Frontal cortex (tissue), 4 donors: Measurements from ENCODE around the gene SCYL3. TPM values are rescaled to one million over a fixed set of nuclear protein-coding genes. Genes with fewer than 3 reads are reported as not detected.

ENCODE experiments used
- DNase-seq, 2 donors: peaks; one replicate each; pipeline ENCODE4 v3.0.0; 2012; ENCODE audit warnings: low spot score in 2 of 2
- FAIRE-seq: peaks from 2 replicates; lab custom pipeline; 2012; peaks lifted over from hg19 to GRCh38; lab: Jason Lieb, UNC
- total RNA-seq: library from RNA; depleted of rRNA; stranded (reverse); fragments of >200 nt; gene quantifications from one replicate; pipeline ENCODE4 v1.2.3, GENCODE V29; 2014
- donor health status: control.
- donor health status: control.
- donor health status: control.

SCYL3 gene
- total RNA-seq, 1 donor from 2014 or later = 11.0 TPM

GRCh38 chr1:169900571-169900970, 6.9 kb upstream of the SCYL3 start:
- DNase-seq = no peak
- FAIRE-seq = no peak

GRCh38 chr1:169899519-169900217, 6.0 kb upstream of the SCYL3 start:
- DNase-seq (no peak), FAIRE-seq (no peak)

GRCh38 chr1:169896013-169896412, 2.3 kb upstream of the SCYL3 start:
- FAIRE-seq (no peak), DNase-seq (no peak)

DNA sequence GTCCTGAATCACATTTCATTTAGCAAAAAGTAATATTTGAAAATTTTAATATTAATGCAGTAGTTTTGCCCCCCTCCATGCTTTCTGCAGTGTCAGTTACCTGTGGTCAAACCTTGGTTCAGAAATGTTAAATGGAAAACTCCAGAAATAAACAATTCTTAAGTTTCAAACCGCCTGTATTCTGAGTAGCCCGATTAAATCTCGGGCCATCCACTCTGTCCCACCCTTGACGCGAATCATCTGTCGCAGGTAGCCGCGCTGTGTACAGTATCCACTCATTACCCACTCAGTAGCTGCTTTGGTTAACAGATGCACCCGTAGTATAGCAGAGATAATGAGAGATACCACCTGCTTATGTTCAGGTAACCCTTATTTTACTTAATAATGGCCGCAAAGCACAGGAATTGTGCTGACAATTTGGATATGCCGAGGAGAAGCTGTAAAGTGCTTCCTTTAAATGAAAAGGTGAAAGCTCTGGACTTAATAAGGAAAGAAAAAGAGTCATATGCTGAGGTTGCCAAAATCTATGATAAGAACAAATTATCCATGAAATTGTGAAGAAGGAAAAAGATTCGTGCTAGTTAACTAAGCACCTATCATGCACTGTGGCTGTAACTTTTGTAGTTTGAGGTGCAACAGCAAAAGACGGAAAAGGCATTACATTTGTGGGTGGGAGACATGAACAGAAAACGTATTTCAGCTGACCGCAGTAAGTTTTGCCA, 889 bp upstream of the SCYL3 start:
- FAIRE-seq = no peak
- no peak for DNase-seq

- FAIRE-seq (no peak), DNase-seq (no peak)
Observed at GRCh38 chr1:169892927-169893644, 610 bp downstream of the SCYL3 start.

DNA sequence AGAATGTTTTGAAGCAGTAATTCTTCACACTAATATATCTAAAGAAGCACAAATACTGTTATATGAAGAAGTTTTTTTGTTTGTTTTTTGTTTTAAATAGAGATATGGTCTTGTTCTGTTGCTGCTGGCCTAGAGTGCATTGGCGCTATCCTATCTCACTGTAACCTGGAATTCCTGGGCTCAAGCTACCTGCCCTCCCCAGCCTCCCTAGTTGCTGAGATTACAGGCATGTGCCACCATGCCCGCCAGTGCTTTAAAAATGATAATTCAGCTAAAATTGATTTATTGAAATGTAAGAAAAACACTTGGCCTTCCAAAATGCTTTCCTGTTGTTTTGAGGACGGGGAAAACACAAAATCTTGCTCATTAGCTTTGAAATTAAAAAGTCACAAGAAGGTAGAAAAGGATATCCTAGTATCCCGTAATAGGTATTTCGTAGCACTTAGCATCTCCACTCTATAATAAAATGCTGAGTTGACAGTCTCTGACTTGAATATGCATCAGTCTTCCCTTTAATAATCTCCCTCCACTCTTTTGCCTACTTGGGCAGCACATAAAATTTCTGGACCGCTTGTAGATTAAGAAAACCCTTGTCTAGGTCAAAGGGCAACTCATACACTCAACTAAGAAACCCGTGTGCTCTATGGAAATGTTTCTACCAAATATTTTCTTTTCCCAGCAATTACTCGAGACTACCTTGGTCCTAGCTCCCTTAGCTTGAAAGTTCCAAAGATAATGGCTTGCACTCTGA, 1.3 kb downstream of the SCYL3 start:
- FAIRE-seq = no peak
- no peak for DNase-seq

DNA sequence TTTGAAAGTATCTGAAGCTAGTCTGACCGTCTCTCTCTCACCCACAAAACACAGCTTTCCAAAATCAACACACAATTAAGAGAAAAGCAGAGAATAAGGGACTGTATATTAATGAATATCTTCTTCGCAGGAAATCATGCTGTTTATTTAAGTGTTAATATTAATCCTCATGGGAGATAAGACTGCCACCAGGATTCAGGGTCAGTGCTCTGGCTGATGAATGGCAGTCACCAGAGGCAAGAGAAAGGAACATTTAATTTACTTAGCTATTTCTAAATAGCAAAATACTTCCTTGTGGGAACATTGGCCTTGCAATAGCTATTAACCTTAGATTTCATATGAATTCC, 2.2 kb downstream of the SCYL3 start:
- DNase-seq = no peak
- FAIRE-seq = no peak

DNA sequence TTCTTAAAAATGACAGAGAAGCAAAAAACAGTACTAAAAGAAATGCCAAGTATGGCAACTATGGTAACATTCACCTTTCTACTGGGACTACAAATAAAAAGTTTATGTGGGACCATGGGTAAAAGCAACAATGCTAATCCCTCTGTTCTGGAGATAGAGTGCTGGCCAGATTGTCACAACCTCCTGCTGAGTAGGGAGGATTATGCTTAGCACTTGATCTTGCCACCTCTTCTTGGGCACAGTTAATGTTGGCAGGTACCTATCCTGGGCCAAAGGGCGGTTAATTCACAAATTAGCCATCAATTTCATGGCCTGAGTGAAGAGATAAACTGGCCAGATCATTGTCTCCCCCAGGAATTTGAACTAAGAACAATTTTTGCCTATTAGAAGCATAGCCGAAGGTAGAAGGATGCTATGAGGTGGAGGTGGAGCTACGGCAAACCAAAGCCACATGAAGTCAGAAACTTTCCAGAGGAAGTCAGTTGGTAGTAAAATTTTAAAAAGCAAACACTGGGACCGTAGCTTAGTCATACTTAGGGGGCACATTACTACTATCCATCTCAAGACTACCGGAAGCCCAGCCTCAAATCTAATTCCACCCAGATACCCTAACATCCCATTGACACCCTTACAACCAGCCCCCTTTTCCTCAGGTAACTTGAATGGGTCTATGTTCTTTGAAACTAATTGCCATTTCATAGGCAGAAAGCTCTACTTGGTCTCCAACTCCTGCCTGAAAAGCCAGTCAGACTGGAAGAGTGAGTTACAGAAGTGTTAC, 2.7 kb downstream of the SCYL3 start:
- DNase-seq = no peak

GRCh38 chr1:169889871-169890270, 3.8 kb downstream of the SCYL3 start:
- FAIRE-seq = no peak
- no peak for DNase-seq

More for the DNA sequence above, 2.7 kb downstream of the SCYL3 start:
- no peak for FAIRE-seq

DNA sequence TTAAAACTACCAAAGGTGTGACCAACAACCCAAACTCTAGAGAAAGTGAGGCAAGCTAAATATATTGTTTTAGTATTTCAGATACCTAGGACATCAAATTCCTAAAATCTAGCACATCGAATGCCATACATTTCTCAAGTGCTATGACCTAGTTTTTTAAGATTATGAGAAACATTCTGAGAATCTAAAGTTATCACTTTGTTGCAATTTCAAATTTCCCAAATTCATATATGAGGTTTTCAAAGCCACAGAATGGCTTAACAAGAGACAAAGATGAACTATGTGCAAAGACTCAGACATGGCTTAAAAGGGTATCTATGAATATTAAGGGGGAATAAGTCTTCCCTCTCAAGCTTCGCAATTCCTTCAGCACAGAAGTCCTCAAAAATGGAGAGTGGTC, 6.8 kb downstream of the SCYL3 start:
- DNase-seq (no peak), FAIRE-seq (no peak)

- DNase-seq = no peak
- no peak for FAIRE-seq
Observed at GRCh38 chr1:169886422-169886821, 7.3 kb downstream of the SCYL3 start.

- FAIRE-seq = no peak
Observed at GRCh38 chr1:169885207-169885606, 8.5 kb downstream of the SCYL3 start.

GRCh38 chr1:169884634-169885033, 9.1 kb downstream of the SCYL3 start:
- FAIRE-seq (no peak), DNase-seq (no peak)

More at GRCh38 chr1:169885207-169885606, 8.5 kb downstream of the SCYL3 start:
- DNase-seq = no peak

- no peak for FAIRE-seq
Observed at GRCh38 chr1:169882039-169882511, 11.6 kb downstream of the SCYL3 start.

DNA sequence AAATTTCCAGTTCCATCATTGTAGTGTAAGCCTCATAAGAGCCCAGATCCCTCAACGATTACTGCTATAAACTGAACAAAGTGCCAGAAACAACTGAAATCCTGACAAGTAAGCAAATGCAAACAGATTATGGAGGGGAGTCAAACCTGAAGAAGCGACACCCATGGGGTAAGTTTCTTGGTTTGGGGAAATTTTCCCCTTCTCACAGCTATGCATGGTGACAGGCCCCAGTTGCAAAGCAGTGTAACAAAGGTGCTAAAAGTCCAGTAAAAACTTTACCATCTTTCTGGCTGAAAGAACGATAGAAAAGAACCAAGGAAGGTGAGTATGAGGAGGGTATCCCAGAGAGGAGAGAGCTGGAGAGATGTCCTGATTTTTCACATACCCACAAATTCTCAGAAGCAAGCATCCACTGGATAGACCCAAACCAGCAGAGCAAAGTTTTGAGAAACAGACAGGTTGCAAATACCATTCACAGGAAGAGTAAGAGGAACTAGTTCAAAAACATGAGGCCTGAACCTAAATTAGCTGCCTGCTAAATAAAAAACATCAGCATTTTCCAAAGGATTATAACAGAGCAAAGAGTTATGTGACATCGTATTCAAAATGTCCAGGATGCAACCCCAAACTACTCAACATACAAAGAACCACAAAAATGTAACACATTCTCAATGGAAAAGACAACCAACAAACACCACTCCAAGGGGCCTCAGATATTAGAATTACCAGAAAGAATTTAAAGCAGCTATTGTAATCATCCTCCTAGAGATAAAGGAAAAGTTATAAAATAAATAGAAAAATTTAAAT, 14.5 kb downstream of the SCYL3 start:
- DNase-seq = no peak
- FAIRE-seq = no peak

More at GRCh38 chr1:169882039-169882511, 11.6 kb downstream of the SCYL3 start:
- no peak for DNase-seq

DNA sequence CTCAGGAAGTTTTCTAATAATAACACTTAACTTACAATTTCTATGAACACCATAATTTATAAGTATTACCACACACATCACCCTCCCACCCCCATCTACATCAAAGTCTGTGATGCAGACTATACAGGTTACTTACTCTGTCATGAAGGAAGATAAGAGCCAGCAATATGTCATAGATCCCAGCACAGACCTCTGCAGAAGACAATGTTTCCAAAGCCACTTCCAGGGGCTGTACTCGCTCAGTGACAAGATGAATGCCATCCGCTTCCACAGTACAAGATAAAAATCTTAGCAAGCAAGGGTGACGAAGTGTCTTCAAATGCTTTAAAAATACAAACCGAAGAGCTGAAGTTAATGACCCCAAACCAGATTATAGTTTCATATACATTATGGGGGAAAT, 15.2 kb downstream of the SCYL3 start:
- DNase-seq (no peak), FAIRE-seq (no peak)

DNA sequence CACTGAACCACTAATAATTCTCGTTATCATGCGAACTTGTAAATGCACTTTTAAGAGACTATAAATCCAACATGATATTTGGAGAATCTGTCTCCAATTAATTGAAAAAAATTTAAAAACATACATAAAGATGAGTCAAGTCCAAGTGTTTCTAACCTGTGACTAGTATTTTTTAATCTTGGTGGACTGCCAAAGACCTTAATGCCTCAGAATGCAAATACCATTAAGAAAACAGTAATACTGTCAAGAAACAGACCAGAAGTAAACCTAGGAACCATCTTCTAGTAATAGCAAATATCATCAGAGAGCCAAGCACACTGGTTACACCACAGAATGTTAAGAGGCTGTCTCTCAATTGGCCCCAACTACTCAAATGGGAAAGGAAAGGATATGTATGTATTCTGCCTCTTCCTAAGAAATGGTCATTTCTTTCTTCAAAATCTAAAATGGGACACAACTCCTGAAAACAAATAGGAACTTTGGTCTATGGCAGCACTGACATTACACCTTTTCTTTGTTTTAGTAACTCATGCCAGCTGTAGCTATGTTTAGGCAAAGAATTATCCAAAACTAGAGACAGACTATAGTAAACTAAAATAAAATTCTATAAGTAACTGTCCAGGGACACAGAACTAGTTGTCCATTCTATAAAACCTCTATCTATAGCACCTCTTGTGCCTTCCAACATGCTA, 15.8 kb downstream of the SCYL3 start:
- no peak for FAIRE-seq
- DNase-seq = no peak

DNA sequence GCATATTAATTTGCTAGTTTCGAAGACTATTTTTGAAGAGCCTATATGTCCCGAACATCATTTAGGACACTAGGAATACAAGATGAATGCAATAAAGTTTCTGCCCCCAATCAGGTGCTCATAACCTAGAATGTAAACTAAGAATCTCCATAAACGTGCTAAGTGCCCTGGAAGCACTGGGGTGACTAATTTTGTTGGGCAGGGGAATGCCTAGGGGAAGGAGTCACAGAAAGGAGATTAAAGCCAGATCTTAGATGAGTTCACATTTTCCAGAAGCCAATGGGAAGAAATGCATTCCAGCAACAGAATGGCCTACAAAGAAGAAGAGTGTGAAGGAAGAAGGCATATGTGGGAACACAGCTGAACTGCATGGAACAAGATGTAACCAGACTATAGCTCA, 19.5 kb downstream of the SCYL3 start:
- no peak for FAIRE-seq
- DNase-seq = no peak
